H54 (cell line): Measurements from ENCODE around the gene SLIT2.

Experiments
- DNase-seq: peaks from one replicate; pipeline ENCODE4 v3.0.0; 2011; ENCODE audit warnings: low spot score, mixed read lengths; ENCODE audit not compliant: insufficient read length
- FAIRE-seq: peaks from 3 replicates; lab custom pipeline; 2011; peaks lifted over from hg19 to GRCh38; lab: Jason Lieb, UNC
- POLR2A ChIP-seq: IDR thresholded peaks from 2 replicates; pipeline ENCODE4 v1.6.1; 2011; ENCODE audit warnings: low read depth, mild to moderate bottlenecking, low read length

Gene SLIT2, protein sequence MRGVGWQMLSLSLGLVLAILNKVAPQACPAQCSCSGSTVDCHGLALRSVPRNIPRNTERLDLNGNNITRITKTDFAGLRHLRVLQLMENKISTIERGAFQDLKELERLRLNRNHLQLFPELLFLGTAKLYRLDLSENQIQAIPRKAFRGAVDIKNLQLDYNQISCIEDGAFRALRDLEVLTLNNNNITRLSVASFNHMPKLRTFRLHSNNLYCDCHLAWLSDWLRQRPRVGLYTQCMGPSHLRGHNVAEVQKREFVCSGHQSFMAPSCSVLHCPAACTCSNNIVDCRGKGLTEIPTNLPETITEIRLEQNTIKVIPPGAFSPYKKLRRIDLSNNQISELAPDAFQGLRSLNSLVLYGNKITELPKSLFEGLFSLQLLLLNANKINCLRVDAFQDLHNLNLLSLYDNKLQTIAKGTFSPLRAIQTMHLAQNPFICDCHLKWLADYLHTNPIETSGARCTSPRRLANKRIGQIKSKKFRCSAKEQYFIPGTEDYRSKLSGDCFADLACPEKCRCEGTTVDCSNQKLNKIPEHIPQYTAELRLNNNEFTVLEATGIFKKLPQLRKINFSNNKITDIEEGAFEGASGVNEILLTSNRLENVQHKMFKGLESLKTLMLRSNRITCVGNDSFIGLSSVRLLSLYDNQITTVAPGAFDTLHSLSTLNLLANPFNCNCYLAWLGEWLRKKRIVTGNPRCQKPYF (N-terminal part only)

DNA sequence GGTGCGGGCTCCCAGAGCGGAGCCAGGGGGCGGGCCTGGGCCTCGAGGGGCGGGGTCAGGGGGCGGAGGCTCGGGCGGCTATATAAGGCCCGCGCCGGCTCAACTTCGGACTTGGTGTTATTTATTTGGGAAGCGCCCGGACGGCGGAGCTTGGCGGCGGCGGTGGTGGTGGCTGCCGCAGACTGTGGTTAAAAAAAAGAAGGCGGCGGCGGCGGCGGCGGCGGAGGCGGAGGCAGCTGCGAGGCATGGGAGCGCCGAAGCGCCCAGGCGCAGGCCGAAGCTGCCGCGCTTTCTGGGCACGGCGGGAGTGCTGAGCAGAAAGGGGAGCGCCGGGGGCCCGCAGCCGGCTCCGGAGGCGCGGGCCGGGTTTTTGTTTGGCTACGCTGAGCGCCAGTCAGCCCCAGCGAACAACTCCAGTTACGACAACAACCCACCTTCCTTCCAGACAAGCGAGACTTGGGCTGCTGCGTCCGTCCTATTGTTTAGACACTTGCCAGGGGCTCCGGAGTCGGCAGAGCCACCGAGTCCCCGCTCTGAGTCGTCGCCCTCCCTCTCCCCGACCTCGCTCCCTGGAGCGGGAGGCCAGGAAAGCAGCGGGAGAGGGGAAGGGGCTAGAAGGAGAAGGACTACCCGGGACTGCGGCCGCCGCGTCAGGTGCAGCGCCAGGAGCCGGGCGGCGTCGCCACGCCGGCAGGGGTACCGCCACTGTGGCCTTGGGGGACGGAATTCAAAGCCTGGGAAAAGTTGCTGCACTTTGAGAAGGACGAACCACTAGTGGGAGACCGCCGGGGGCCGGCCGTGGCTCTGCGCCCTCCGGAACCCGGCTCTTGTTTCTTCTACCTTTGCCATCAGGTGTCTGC lies at the start of gene SLIT2:
Gene SLIT2, plus strand, starts transcription at position 110 of the 860 bp plus-strand sequence. CDS start 1,911 bp downstream, outside the sequence.
- TF ChIP-seq POLR2A = peak; percentile 59; the same call in 1 of the 2 replicates
- FAIRE-seq = no peak
- peak; percentile 67 for DNase-seq

DNA sequence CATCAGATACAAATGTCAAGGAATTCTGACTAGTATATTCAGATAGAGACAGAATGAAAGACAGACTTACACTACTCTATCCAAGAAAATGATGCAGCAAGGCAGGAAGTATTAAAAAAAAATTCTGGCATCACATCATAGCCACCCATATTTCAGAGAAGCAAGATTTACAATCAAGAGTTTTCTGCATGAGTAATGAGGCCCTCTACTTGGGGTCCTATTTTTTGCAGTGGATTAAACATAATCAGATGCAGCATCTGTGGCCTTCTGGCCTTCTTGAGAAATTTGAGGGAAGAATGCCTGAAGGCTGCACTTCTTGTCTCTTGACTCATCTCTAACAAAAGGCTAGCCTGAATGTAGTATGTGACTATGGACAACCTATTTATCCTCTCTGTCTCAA lies 48.2 kb upstream of the SLIT2 start:
- no peak for FAIRE-seq
- DNase-seq = no peak
- no peak for TF ChIP-seq POLR2A

DNA sequence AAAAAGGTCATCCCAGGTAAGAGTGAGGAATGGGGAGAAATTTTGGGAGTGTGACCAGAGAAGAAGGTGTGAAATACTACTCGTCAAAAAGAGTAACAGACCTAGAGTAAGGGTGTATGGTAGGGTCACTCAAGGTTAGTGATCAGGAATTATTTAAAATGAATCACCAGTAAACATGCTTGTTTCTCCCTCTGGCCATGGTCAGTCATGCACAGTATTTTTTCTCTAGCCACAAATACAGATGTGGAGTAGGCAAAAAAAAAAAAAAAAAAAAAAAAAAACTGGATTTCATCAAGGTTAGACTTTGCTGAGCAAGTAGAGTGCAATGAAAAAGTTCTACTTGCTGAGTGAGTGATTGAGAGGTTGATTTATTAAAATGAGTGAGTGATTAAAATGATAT lies 34.2 kb upstream of the SLIT2 start:
- no peak for DNase-seq
- FAIRE-seq = no peak
- no peak for TF ChIP-seq POLR2A

DNA sequence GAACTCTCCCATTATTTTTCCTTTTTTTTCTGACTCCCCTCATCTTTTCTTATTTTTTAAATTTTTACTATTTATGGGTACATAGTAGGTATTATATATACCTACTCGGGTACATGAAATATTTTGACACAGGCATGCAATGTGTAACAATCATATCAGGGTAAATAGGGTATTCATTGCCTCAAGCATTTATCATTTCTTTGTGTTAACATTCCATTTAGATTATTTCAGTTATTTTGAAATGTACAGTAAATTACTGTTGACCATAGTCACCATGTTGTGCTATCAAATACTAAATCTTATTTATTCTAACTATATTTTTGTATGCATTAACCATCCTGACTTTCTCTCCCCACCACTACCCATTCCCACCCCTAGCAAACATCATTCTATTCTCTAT lies 33.8 kb upstream of the SLIT2 start:
- no peak for DNase-seq
- no peak for TF ChIP-seq POLR2A
- FAIRE-seq = no peak

DNA sequence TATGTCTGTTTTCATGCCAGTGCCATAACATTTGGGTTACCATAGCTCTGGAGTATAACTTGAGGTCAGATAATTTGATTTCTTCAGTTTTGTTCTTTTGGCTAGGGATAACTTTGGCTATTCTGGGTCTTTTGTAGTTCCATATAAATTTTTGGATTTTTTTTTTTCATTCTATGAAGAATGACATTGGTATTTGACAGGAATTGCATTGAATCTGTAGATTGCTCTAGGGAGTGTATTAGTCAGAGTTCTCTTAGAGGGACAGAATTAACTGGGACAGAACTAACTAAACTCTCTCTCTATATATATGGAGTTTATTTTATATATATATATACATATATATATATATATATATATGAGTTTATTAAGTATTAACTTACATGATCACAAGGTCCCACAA lies 32.2 kb upstream of the SLIT2 start:
- no peak for FAIRE-seq
- TF ChIP-seq POLR2A = no peak
- no peak for DNase-seq

DNA sequence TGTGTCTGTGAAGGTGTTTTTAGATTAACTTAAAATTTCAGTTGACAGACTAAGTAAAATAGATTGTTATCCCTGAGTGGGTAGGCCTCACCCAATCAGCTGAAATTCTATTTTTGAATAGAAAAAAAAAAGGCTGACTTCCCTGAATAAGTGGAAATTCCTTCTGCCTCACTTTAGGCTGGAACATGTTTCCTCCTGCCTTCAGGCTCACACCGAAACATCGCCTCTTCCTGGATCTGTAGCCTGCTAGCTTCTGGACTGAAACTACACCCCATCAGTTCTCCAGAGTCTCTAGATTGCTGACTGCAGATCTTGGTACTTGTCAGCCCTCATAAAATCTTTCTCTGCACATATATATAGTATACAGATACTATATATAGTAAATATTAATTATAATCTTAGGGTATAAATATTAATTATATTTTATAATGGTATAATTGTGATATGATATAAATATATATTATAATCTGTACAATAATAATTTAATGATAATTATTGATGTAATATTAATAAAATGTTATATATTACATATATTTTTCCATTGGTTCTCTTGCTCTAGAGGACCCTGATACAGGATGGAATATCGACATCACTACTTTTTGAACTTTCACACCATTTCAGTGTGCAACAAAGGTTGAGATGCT lies 13.7 kb upstream of the SLIT2 start:
- FAIRE-seq (no peak), DNase-seq (no peak)
- no peak for TF ChIP-seq POLR2A

DNA sequence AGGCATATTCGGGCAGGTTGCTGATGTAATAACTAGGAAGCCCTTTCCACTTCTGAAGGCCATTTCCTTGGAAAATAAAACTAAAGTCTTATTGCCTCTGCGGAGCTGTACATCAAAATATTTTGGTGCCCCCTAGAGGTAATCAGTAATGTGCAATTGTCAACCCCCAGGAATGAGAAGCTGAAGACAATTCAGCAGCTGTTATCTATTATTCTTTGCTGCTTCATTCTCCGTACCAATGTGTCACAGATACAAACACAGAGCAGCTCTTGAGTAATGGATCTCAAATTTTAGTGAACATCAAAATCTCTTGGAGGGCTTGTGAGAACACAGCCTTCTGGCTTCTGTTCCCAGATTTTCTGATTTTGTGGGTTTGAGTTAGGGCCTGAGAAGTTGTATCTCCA lies 3.5 kb upstream of the SLIT2 start:
- FAIRE-seq (peak; percentile 78), DNase-seq (no peak)
- TF ChIP-seq POLR2A = no peak

DNA sequence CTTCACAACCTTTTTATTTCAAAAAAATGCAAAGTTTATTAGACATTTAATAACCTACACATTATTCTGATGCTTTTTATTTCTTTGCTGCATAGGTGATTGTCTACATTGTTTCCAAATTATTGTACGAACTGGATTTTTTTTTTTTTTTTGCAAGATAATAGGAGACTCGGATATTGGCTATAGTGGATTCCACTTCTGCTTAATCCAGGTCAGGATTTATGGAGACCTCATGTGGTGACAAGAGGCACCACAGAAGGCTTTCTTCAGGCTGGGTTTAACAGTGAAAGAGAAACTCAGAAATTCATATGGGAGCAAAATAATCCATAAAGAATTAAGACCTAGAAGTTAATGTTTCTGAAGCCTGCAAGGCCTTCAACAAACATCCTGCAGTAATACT lies 2.4 kb upstream of the SLIT2 start:
- no peak for TF ChIP-seq POLR2A
- no peak for DNase-seq
- FAIRE-seq = no peak

DNA sequence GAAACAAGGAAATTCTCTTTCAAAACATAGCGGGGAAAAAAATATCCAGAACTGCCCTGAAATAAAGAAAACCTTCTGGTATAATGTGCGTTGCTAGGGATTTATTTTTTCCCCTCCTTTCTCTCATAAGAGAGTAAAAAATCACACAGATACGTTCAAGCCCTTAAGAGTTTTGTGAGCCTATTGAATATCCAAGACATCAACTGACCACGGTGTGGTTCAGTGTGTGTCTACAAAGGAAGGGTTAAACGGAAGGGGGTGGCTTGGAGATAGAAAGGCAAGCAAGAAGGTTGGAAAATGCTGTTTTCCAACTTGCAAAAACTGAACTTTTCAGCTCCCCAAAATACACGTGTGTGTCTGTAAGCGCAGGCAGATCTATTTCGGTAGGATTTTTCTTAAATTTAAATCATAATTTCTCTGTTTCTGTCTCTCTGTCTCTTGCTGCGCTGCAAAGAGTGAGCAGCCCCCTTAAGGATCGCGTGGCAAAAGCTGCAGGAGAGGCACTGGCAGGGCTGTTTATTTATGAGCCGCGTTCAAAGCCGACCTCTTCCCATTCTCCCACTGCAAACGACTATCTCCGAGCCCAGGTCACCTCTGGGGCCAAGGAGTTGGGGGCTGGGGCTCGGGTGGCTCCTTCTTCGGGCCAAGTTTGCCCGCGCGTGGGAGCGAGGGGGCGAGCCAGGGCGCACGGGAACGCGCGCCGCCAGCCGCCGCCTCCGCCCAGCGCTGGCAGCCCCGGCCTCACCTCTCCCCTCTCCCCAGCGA lies 492 bp upstream of the SLIT2 start:
- TF ChIP-seq POLR2A = no peak
- no peak for FAIRE-seq
- no peak for DNase-seq

DNA sequence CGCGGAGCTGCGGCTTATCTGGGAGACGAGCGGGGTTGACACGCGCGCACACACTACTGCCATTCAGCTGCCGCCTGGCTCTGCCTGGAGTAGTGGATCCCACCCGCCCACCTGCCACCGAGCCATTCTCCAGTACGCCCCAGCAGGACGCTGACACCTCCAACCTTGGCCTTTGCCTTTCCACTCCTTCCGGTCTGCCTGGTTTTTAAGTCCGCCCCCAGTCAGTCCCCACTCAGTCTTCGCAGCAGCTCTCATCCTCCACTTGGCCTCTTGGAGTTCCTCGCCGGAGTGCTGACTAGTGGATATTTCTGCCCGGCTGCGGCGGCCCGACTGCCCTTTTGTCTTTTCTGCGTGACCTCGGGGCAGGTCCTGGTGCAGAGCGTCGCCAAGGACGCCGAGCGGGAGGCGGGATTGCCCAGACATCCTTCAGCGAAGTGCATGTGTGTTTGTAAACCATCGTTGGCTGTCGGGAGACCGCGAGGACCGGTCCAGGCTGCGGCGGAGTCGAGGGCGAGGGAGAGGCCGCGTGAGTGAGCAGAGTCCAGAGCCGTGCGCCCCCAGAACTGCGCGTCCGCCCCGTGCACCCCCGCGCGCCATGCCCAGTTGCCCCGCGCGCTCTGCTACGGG lies 1.1 kb downstream of the SLIT2 start:
- TF ChIP-seq POLR2A = no peak
- FAIRE-seq (no peak), DNase-seq (no peak)

DNA sequence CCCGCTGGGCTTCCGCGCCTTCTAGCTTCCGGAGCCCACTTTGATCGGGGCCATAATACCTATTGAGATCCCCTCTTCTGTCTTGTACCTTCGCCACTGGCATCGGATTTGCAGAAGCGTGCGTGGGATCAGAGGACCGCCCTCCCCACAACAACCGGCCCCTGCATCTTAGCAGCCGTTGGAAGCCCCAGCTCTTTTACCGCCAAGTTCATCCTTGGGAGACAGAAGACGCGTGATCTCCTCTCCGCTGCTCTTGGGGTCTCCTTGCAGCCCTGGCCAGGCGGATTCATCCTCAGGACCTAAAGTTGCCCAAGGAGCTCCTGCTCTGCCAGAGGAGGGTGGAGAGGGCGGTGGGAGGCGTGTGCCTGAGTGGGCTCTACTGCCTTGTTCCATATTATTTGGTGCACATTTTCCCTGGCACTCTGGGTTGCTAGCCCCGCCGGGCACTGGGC lies 1.6 kb downstream of the SLIT2 start:
- DNase-seq = no peak
- FAIRE-seq = no peak
- no peak for TF ChIP-seq POLR2A

DNA sequence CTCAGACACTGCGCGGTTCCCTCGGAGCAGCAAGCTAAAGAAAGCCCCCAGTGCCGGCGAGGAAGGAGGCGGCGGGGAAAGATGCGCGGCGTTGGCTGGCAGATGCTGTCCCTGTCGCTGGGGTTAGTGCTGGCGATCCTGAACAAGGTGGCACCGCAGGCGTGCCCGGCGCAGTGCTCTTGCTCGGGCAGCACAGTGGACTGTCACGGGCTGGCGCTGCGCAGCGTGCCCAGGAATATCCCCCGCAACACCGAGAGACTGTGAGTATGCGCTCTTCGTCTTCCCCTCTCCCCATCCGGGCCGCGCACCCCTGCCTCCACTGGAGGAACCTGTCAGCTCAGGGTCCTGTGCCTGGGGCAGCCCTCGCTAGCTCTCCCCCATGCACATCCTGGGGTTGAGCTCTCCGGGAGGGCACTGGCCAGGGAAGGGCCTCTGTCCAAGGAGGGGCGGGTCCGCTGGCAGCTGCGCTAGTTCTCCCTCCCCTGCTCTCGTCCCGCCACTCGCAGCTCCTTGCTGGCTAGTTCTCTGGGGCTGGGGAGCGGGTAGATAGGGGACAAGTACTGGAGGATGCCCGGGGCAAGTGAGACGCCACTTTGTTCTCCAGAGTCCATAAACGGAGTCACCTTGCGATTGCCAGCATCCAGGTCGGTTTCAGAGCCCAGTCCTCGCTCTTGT lies 2.2 kb downstream of the SLIT2 start:
- TF ChIP-seq POLR2A = no peak
- no peak for DNase-seq
- no peak for FAIRE-seq
